GM21619 (cell line): ENCODE measurements around the gene BNIPL.
A peak's percentile ranks its signal among the peaks of the same experiment; 100 is the strongest.

ENCODE experiments used
- ATAC-seq: cut with Tn5 transposase; IDR thresholded peaks from one replicate; pipeline ENCODE4 v1.9.1; 2021; ENCODE audit not compliant: unreplicated experiment

BNIPL gene

GRCh38 chr1:151036356-151036755, at the start of gene BNIPL:
Gene BNIPL, plus strand, starts transcription at chr1:151036586. Its CDS starts 140 bp downstream, at chr1:151036726.
- ATAC-seq = no peak

- no peak for ATAC-seq
Measured at GRCh38 chr1:150987924-150988323, 48.5 kb upstream of the BNIPL start.

- ATAC-seq = no peak
Measured at GRCh38 chr1:150992626-150993025, 43.8 kb upstream of the BNIPL start.

GRCh38 chr1:150994248-150994647, 42.1 kb upstream of the BNIPL start:
- no peak for ATAC-seq

GRCh38 chr1:150995460-150995859, 40.9 kb upstream of the BNIPL start:
- no peak for ATAC-seq

GRCh38 chr1:150995896-150996295, 40.5 kb upstream of the BNIPL start:
- ATAC-seq = no peak

GRCh38 chr1:150997126-150997872, 39.1 kb upstream of the BNIPL start:
- ATAC-seq = no peak

GRCh38 chr1:150997949-150998348, 38.4 kb upstream of the BNIPL start:
- no peak for ATAC-seq

- no peak for ATAC-seq
Measured at GRCh38 chr1:150999051-150999674, 37.2 kb upstream of the BNIPL start.

GRCh38 chr1:150999926-151000325, 36.5 kb upstream of the BNIPL start:
- no peak for ATAC-seq

GRCh38 chr1:151000408-151000807, 36.0 kb upstream of the BNIPL start:
- no peak for ATAC-seq

- ATAC-seq = no peak
Measured at GRCh38 chr1:151001602-151002001, 34.8 kb upstream of the BNIPL start.

- ATAC-seq = no peak
Measured at GRCh38 chr1:151002051-151002450, 34.3 kb upstream of the BNIPL start.

- no peak for ATAC-seq
Measured at GRCh38 chr1:151002611-151003010, 33.8 kb upstream of the BNIPL start.

GRCh38 chr1:151003180-151003579, 33.2 kb upstream of the BNIPL start:
- ATAC-seq = no peak

GRCh38 chr1:151005729-151006319, 30.6 kb upstream of the BNIPL start:
- ATAC-seq = no peak

- ATAC-seq = no peak
Measured at GRCh38 chr1:151006327-151007052, 29.9 kb upstream of the BNIPL start, which contains the start of gene MINDY1. Gene MINDY1, minus strand, starts transcription at chr1:151006902. Its CDS starts 4,285 bp downstream, at chr1:151002617.

- no peak for ATAC-seq
Measured at GRCh38 chr1:151007853-151008243, 28.5 kb upstream of the BNIPL start.

- ATAC-seq = peak; percentile 61
Measured at GRCh38 chr1:151008244-151009205, 27.9 kb upstream of the BNIPL start, which contains the start of gene PRUNE1. Gene PRUNE1, plus strand, starts transcription at chr1:151008449. Its CDS starts 184 bp downstream, at chr1:151008633.

- no peak for ATAC-seq
Measured at GRCh38 chr1:151009206-151009587, 27.2 kb upstream of the BNIPL start.
